OCI-LY7 (cell line): ENCODE results near the gene DUS3L.

Experiments
- CTCF ChIP-seq: fragments of 200-600 bp; sonication (generic); conservative IDR thresholded peaks from 2 replicates; pipeline ENCODE4 v1.5.1; 2014; ENCODE audit warnings: mild to moderate bottlenecking, antibody characterized with exemption, low read length, moderate library complexity, mixed read lengths
- EZH2phosphoT487 ChIP-seq: fragments of 200-600 bp; sonication (generic); IDR thresholded peaks from 2 replicates; pipeline ENCODE4 v1.6.1; 2018; ENCODE audit warnings: low read depth, borderline replicate concordance, mild to moderate bottlenecking, mixed run types, antibody characterized with exemption, low read length, moderate library complexity, mixed read lengths

- TF ChIP-seq CTCF: no peak
- no peak for TF ChIP-seq EZH2phosphoT487
Measured at GRCh38 chr19:5743630-5744029, 47.3 kb downstream of the DUS3L start.
